Activated B cell treated with CpG ODN at 0.5 μM for 24 hours (primary cell): Measurements from ENCODE around the gene MFAP5. TPM values are rescaled to one million over a fixed set of nuclear protein-coding genes. Genes with fewer than 3 reads are reported as not detected.

Experiments used
- ATAC-seq: fragments of 200-7000 bp; cut with Tn5 transposase; one replicate; pipeline ENCODE4 v1.10.0; 2021; ENCODE audit warnings: low read depth, mild to moderate bottlenecking, moderate library complexity
- CTCF ChIA-PET: fragments of 350-600 bp; sonication (Branson Sonifier 250); formaldehyde crosslinking; loops from one replicate; lab custom pipeline; 2021; ENCODE audit warnings: antibody characterized with exemption; lab: Charles Lee
- POLR2A ChIA-PET: fragments of 350-600 bp; sonication (Branson Sonifier 250); formaldehyde crosslinking; loops from one replicate; lab custom pipeline; 2021; ENCODE audit warnings: antibody characterized with exemption; lab: Charles Lee
- DNase-seq: peaks from one replicate; pipeline ENCODE4 v3.0.0; 2022
- H3K27ac Mint-ChIP-seq: one replicate; pipeline ENCODE4 v1.8.0; 2020; ENCODE audit warnings: mixed read lengths
- H3K27me3 Mint-ChIP-seq: one replicate; pipeline ENCODE4 v1.8.0; 2021; ENCODE audit warnings: mixed read lengths
- H3K36me3 Mint-ChIP-seq: one replicate; pipeline ENCODE4 v1.8.0; 2021; ENCODE audit warnings: low read depth, mixed read lengths
- H3K4me1 Mint-ChIP-seq: one replicate; pipeline ENCODE4 v1.8.0; 2021; ENCODE audit warnings: mixed read lengths
- H3K4me3 Mint-ChIP-seq: one replicate; pipeline ENCODE4 v1.8.0; 2020; ENCODE audit warnings: mild to moderate bottlenecking, mixed read lengths
- H3K9me3 Mint-ChIP-seq: one replicate; pipeline ENCODE4 v1.8.0; 2020; ENCODE audit warnings: mixed read lengths
- CTCF ChIP-seq: fragments of 200-600 bp; IDR thresholded peaks from one replicate; pipeline ENCODE4 v1.8.0; 2022; ENCODE audit warnings: antibody characterized with exemption, mild to moderate bottlenecking
- intact Hi-C: fragments of 100-400 bp; cut with micrococcal nuclease; formaldehyde crosslinking; loops from one replicate; pipeline ENCODE4 v1.15.1; 2024
- total RNA-seq: library from RNA; stranded (reverse); gene quantifications from 2 replicates; pipeline ENCODE4 v1.2.3, GENCODE V29; 2022

Gene MFAP5
- total RNA-seq, 1 donor from 2014 or later, result 0.35 TPM

DNA sequence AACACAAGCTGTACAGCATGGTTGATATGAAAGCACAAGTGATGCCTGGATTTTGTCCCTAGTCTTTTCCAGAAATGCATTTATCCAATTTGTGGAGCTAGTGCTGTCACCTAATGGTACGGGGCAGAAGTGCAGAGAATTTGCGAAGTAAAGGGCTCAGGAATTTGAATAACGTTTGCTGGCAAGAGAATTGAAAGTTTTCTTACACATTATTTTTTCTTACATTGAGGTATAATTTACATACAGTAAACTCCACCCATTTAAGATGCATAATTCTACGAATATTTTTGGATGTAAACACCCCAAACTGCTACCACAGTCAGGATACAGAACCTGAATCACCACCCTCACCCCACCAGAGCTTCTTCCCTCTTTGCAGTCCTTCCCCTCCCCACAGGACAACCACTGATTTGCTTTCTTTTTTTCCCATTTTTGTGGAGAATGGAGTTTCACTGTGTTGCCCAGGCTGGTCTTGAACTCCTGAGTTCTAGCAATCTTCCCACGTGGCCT lies 53.5 kb downstream of the MFAP5 start:
- H3K4me3 Mint-ChIP-seq, result peak overlapping the region; percentile 78
- intact Hi-C loops, result loop anchor here (1.0 kb wide), 1 partner anchor 65 kb away; no protein-coding TSS in a partner anchor
- DNase-seq (no peak), ATAC-seq (peak; percentile 40)
- H3K9me3 Mint-ChIP-seq, result no peaks in the 10 kb centered on the region
- no peaks in the 10 kb centered on the region for H3K36me3 Mint-ChIP-seq
- no peak for TF ChIP-seq CTCF
- no peak overlapping the region for H3K27ac Mint-ChIP-seq
- H3K27me3 Mint-ChIP-seq, result peaks cover 2% of the 10 kb centered on the region
- ChIA-PET CTCF (interaction anchor here (0.8 to 2.0 kb wide), 6 partner anchors 18 to 295 kb away, joined by 3 to 22 read pairs (median 6); partner anchors contain the start of gene CLEC4E), POLR2A (interaction anchor here (0.6 to 1.2 kb wide), 5 partner anchors 18 to 65 kb away, joined by 3 to 8 read pairs (median 7); no protein-coding TSS in a partner anchor)
- peaks cover 29% of the 10 kb centered on the region for H3K4me1 Mint-ChIP-seq

- ChIA-PET CTCF (no interaction called here), POLR2A (no interaction called here)
- Mint-ChIP-seq H3K27ac (no peak overlapping the region), H3K27me3 (peaks cover 2% of the 10 kb centered on the region), H3K4me1 (peaks cover 27% of the 10 kb centered on the region), H3K36me3 (no peaks in the 10 kb centered on the region), H3K9me3 (no peaks in the 10 kb centered on the region), H3K4me3 (no peak overlapping the region)
- no peak for DNase-seq
- intact Hi-C loops, result no loop called here
- ATAC-seq, result no peak
- TF ChIP-seq CTCF, result no peak
Measured at GRCh38 chr12:8606890-8607289, 55.7 kb downstream of the MFAP5 start.

DNA sequence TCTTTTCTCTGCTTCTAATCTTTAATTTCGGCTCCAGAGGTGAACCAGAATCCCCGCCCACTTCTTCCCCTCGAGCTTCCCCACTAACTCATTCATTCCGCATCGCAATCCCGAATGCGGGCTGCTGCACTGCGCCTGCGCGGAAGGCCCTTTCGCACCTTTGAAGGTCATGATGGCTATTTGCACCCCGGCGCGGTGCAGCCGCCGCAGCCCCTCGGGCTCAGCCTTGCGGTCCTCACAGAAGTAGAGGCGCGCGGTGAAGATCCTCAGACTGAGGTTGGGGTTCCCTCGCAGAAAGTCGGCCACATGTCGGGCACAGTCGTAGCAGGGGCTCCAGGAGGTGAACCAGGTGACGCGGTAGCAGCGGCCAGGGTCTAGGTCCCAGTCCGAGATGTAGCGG lies 57.6 kb downstream of the MFAP5 start:
- POLR2A ChIA-PET, result no interaction called here
- Mint-ChIP-seq H3K4me3 (no peak overlapping the region), H3K27ac (no peak overlapping the region), H3K9me3 (no peaks in the 10 kb centered on the region), H3K4me1 (peaks cover 18% of the 10 kb centered on the region), H3K36me3 (no peaks in the 10 kb centered on the region), H3K27me3 (peaks cover 5% of the 10 kb centered on the region)
- no peak for TF ChIP-seq CTCF
- intact Hi-C loops, result no loop called here
- DNase-seq, result no peak
- CTCF ChIA-PET, result no interaction called here
- ATAC-seq, result no peak

GRCh38 chr12:8603856-8604255 lies 58.8 kb downstream of the MFAP5 start:
- no peaks in the 10 kb centered on the region for H3K9me3 Mint-ChIP-seq
- no peak for TF ChIP-seq CTCF

DNA sequence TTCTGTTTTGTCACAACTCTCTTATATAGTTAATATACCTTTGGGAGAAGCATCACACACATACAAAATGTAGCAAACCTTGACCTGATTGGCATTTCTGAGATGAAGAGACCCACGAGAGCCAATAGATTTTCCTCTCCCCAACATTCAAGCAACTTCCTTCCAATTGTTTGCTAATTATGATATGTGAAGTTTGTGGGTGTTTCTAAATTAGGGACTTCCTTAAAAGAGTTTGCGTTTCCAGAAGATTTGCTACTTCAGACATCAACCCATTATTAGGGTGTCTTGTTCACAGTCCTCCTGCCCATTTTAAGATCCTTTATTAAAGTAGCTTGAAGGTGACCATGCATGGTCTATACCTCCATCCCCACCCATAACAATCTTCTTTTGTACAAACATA lies 59.3 kb downstream of the MFAP5 start:
- Mint-ChIP-seq H3K4me1 (peaks cover 6% of the 10 kb centered on the region), H3K9me3 (no peaks in the 10 kb centered on the region), H3K27ac (no peak overlapping the region), H3K27me3 (peaks cover 6% of the 10 kb centered on the region), H3K4me3 (no peak overlapping the region), H3K36me3 (no peaks in the 10 kb centered on the region)
- DNase-seq (no peak), ATAC-seq (no peak)
- POLR2A ChIA-PET, result no interaction called here
- intact Hi-C loops, result no loop called here
- CTCF ChIA-PET, result no interaction called here
- TF ChIP-seq CTCF, result no peak

More at GRCh38 chr12:8603856-8604255, 58.8 kb downstream of the MFAP5 start:
- no peak overlapping the region for H3K4me3 Mint-ChIP-seq
- no peak overlapping the region for H3K27ac Mint-ChIP-seq
- no peak for DNase-seq
- intact Hi-C loops, result no loop called here
- peaks cover 6% of the 10 kb centered on the region for H3K27me3 Mint-ChIP-seq
- ATAC-seq, result no peak
- no peaks in the 10 kb centered on the region for H3K36me3 Mint-ChIP-seq
- POLR2A ChIA-PET, result no interaction called here
- CTCF ChIA-PET, result no interaction called here
- peaks cover 9% of the 10 kb centered on the region for H3K4me1 Mint-ChIP-seq
